Endothelial cell of umbilical vein (primary cell): ENCODE measurements around the gene JUND. TPM values are rescaled to one million over a fixed set of nuclear protein-coding genes. Genes with fewer than 3 reads are reported as not detected.

ENCODE experiments used
- BruUV-seq: library from RNA; stranded (reverse); fragments of 400-500 nt; replicated peaks from 2 replicates; lab custom pipeline; 2021; lab: Mats Ljungman, UMichigan
- CTCF ChIA-PET: fragments of 300-600, 350-600 bp; sonication (Branson Sonifier 250); formaldehyde crosslinking; loops from one replicate; lab custom pipeline; 2021; ENCODE audit warnings: antibody characterized with exemption, inconsistent platforms; lab: Charles Lee
- POLR2A ChIA-PET: fragments of 300-600, 350-600 bp; sonication (Branson Sonifier 250); formaldehyde crosslinking; loops from one replicate; lab custom pipeline; 2021; ENCODE audit warnings: antibody characterized with exemption, inconsistent platforms; lab: Charles Lee
- DNase-seq: peaks from one replicate; pipeline ENCODE4 v3.0.0-alpha.2; 2011; ENCODE audit warnings: low read depth, low spot score
- FAIRE-seq: peaks from 2 replicates; lab custom pipeline; 2011; peaks lifted over from hg19 to GRCh38; lab: Jason Lieb, UNC
- H2AFZ ChIP-seq: 2 replicates; pipeline ENCODE4 v1.6.0; 2012; ENCODE audit warnings: low read depth, low read length, control low read depth, inconsistent platforms
- H3K27ac ChIP-seq: 2 replicates; pipeline ENCODE4 v1.5.1; 2011; ENCODE audit warnings: low read depth, mild to moderate bottlenecking, control low read depth, low read length, moderate library complexity; ENCODE audit not compliant: insufficient read depth
- H3K27me3 ChIP-seq, 2 experiments: 2 replicates each; pipeline versions ENCODE4 v1.6.0 to v1.6.1; 2011; ENCODE audit warnings: low read length in 2 of 2, mixed read lengths in 1 of 2; ENCODE audit not compliant: control insufficient read depth in 2 of 2, insufficient read depth in 2 of 2
- H3K36me3 ChIP-seq, 2 experiments: 2 replicates in 1 of 2; 3 replicates in 1 of 2; pipeline ENCODE4 v1.5.1; 2011; ENCODE audit warnings: low read length in 2 of 2, mild to moderate bottlenecking in 1 of 2, moderate library complexity in 1 of 2; ENCODE audit not compliant: control insufficient read depth in 2 of 2, insufficient read depth in 2 of 2; ENCODE audit errors: extremely low read depth in 1 of 2
- H3K4me1 ChIP-seq: 3 replicates; pipeline ENCODE4 v1.5.1; 2011; ENCODE audit warnings: mild to moderate bottlenecking, low read length; ENCODE audit not compliant: control insufficient read depth, insufficient read depth; ENCODE audit errors: extremely low read depth
- H3K4me2 ChIP-seq: 2 replicates; pipeline ENCODE4 v1.6.1; 2011; ENCODE audit warnings: low read length, control low read depth, mixed read lengths; ENCODE audit not compliant: insufficient read depth
- H3K4me3 ChIP-seq, 3 experiments: fragments of 200-600 bp in 1 of 3; sonication (generic), shearing (Covaris generic) in 1 of 3; replicated peaks in 1 of 3; 2 replicates each; pipeline ENCODE4 v1.5.1; 2011 to 2016; ENCODE audit warnings: control low read depth in 3 of 3, low read length in 3 of 3, mild to moderate bottlenecking in 2 of 3, inconsistent platforms in 1 of 3, low read depth in 1 of 3, moderate library complexity in 1 of 3; ENCODE audit not compliant: insufficient read depth in 1 of 3
- H3K79me2 ChIP-seq: 2 replicates; pipeline ENCODE4 v1.6.0; 2012; ENCODE audit warnings: low read length, inconsistent platforms; ENCODE audit not compliant: control insufficient read depth, insufficient read depth
- H3K9ac ChIP-seq: replicated peaks from 2 replicates; pipeline ENCODE3; 2011; ENCODE audit warnings: low read length, control low read depth; ENCODE audit not compliant: insufficient read depth; ENCODE audit errors: extremely low read depth
- H3K9me1 ChIP-seq: replicated peaks from 3 replicates; pipeline ENCODE4 v1.6.0; 2011; ENCODE audit warnings: mild to moderate bottlenecking, low read length; ENCODE audit not compliant: control insufficient read depth, insufficient read depth; ENCODE audit errors: extremely low read depth
- H3K9me3 ChIP-seq: replicated peaks from 2 replicates; pipeline ENCODE4 v1.5.1; 2012; ENCODE audit warnings: low read length, inconsistent platforms; ENCODE audit not compliant: control insufficient read depth, insufficient read depth
- H4K20me1 ChIP-seq: replicated peaks from 2 replicates; pipeline ENCODE3; 2011; ENCODE audit warnings: mild to moderate bottlenecking, low read length; ENCODE audit not compliant: control insufficient read depth, insufficient read depth; ENCODE audit errors: extremely low read depth
- EZH2 ChIP-seq: IDR thresholded peaks from 2 replicates; pipeline ENCODE4 v1.6.1; 2012; ENCODE audit warnings: borderline replicate concordance, low read depth, mild to moderate bottlenecking, moderate library complexity, low read length, inconsistent platforms; ENCODE audit not compliant: severe bottlenecking
- FOS ChIP-seq: IDR thresholded peaks from 2 replicates; pipeline ENCODE4 v1.6.1; 2011; ENCODE audit warnings: mild to moderate bottlenecking, low read length, moderate library complexity, borderline replicate concordance; ENCODE audit not compliant: insufficient read depth
- GATA2 ChIP-seq: IDR thresholded peaks from 2 replicates; pipeline ENCODE4 v1.7.0; 2011; ENCODE audit warnings: low read depth, mild to moderate bottlenecking, moderate library complexity, mixed read lengths, low read length; ENCODE audit not compliant: insufficient read length, insufficient read depth
- JUN ChIP-seq: IDR thresholded peaks from 2 replicates; pipeline ENCODE4 v1.6.1; 2011; ENCODE audit warnings: borderline replicate concordance, low read depth; ENCODE audit not compliant: insufficient read length, insufficient read depth
- MYC ChIP-seq: IDR thresholded peaks from one replicate; pipeline ENCODE4 v1.6.1; 2011; ENCODE audit warnings: mild to moderate bottlenecking, low read depth, low read length
- POLR2A ChIP-seq: IDR thresholded peaks from 2 replicates; pipeline ENCODE4 v1.6.1; 2012; ENCODE audit warnings: low read depth, mild to moderate bottlenecking, control low read depth, low read length
- POLR2AphosphoS5 ChIP-seq: IDR thresholded peaks from 2 replicates; pipeline ENCODE4 v1.6.1; 2012; ENCODE audit warnings: low read depth, mild to moderate bottlenecking, control low read depth, low read length, moderate library complexity; ENCODE audit not compliant: insufficient read depth
- dilution Hi-C: fragments of 300-500 bp; cut with MboI; formaldehyde crosslinking; loops from one replicate; pipeline ENCODE4 v1.15.0; 2019; ENCODE audit warnings: low sequenced_read_pairs; ENCODE audit not compliant: extremely low pct_ligation_motif_present
- intact Hi-C: fragments of 100-400 bp; cut with micrococcal nuclease; formaldehyde crosslinking; loops from one replicate; pipeline ENCODE4 v1.10.0; 2022
- polyA plus RNA-seq, 4 experiments: library from polyadenylated mRNA; depleted of rRNA in 3 of 4; stranded (reverse) in 3 of 4; unstranded in 1 of 4; fragments of >200 nt; gene quantifications; 2 replicates each; pipeline versions ENCODE4 v1.2.1 to v1.2.3, GENCODE V29; 2011 to 2012; ENCODE audit warnings: missing spikeins in 1 of 4
- total RNA-seq: library from RNA; stranded (reverse); gene quantifications from 2 replicates; pipeline ENCODE4 v1.2.3, GENCODE V29; 2021
- TF ChIP-seq, protein P1 (sequence below): IDR thresholded peaks from 2 replicates; pipeline ENCODE4 v1.6.1; 2011; ENCODE audit not compliant: insufficient read depth, insufficient read length
- TF ChIP-seq, protein P2 (sequence below), 2 donors: IDR thresholded peaks; 1 replicate in 1 of 2; 2 replicates in 1 of 2; pipeline ENCODE4 v1.5.1; 2011; ENCODE audit warnings: low read length in 2 of 2, mild to moderate bottlenecking in 2 of 2, moderate library complexity in 2 of 2, control low read depth in 1 of 2, inconsistent platforms in 1 of 2, low read depth in 1 of 2; ENCODE audit not compliant: insufficient read depth in 1 of 2; ENCODE audit errors: extremely low read depth in 1 of 2

JUND gene
- total and polyA plus RNA-seq, 2 donors (not counting 3 experiments of a cell fraction or from before 2014, with no cell fraction given) = 91.4 to 130 TPM

DNA sequence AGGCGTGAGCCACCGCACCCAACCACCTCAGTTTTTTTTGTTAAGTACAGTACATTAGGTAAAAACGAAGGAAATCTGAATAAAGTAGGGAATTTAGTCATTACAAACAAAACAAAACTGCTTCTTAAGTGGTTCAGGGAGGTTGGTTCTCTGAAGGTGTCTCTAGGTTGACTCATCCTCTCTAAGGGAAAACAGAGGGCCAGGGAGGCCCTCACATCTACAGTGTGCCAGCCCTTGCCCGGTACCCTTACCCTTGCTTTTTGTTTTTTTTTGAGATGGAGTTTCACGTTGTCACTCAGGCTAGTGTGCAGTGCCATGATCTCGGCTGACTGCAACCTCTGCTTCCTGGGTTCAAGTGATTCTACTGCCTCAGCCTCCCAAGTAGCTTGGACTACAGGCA is 17.2 kb upstream of the JUND start:
- H3K27ac ChIP-seq = no peak overlapping the region
- peaks cover 6% of the 10 kb centered on the region for H3K4me1 ChIP-seq
- H4K20me1 ChIP-seq = no peaks in the 10 kb centered on the region
- dilution Hi-C loops (no loop called here), intact Hi-C loops (no loop called here)
- ChIA-PET POLR2A (no interaction called here), CTCF (interaction anchor here (1.7 kb wide), 1 partner anchor 19 kb away, joined by 8 read pairs; no protein-coding TSS in a partner anchor)
- H3K4me3 ChIP-seq = no peak overlapping the region
- no peaks in the 10 kb centered on the region for H3K79me2 ChIP-seq
- TF ChIP-seq MYC (no peak), POLR2A (no peak), FOS (no peak)
- TF ChIP-seq, protein P1, sequence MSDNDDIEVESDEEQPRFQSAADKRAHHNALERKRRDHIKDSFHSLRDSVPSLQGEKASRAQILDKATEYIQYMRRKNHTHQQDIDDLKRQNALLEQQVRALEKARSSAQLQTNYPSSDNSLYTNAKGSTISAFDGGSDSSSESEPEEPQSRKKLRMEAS = no peak
- TF ChIP-seq, protein P2, sequence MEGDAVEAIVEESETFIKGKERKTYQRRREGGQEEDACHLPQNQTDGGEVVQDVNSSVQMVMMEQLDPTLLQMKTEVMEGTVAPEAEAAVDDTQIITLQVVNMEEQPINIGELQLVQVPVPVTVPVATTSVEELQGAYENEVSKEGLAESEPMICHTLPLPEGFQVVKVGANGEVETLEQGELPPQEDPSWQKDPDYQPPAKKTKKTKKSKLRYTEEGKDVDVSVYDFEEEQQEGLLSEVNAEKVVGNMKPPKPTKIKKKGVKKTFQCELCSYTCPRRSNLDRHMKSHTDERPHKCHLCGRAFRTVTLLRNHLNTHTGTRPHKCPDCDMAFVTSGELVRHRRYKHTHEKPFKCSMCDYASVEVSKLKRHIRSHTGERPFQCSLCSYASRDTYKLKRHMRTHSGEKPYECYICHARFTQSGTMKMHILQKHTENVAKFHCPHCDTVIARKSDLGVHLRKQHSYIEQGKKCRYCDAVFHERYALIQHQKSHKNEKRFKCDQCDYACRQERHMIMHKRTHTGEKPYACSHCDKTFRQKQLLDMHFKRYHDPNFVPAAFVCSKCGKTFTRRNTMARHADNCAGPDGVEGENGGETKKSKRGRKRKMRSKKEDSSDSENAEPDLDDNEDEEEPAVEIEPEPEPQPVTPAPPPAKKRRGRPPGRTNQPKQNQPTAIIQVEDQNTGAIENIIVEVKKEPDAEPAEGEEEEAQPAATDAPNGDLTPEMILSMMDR (IDR thresholded peaks at IDR 0.05; ENCODE audit: extremely low read depth in 1 of 2, insufficient read depth in 1 of 2, low read depth in 1 of 2, low read length in 2 of 2) = no peak
- no peak for DNase-seq
- no peak overlapping the region for H3K4me2 ChIP-seq
- no peaks in the 10 kb centered on the region for H3K9me3 ChIP-seq
- no peak overlapping the region for H2AFZ ChIP-seq
- BruUV-seq = no TSS peak
- no peaks in the 10 kb centered on the region for H3K27me3 ChIP-seq
- no peak for FAIRE-seq
- H3K9me1 ChIP-seq = no peaks in the 10 kb centered on the region
- H3K9ac ChIP-seq = no peak overlapping the region
- no peaks in the 10 kb centered on the region for H3K36me3 ChIP-seq

GRCh38 chr19:18297308-18297707 is 15.9 kb upstream of the JUND start:
- H3K9ac ChIP-seq = no peak overlapping the region
- no peaks in the 10 kb centered on the region for H4K20me1 ChIP-seq
- H3K27ac ChIP-seq = no peak overlapping the region
- H2AFZ ChIP-seq = no peak overlapping the region
- H3K4me1 ChIP-seq = peaks cover 8% of the 10 kb centered on the region
- no peaks in the 10 kb centered on the region for H3K9me1 ChIP-seq
- BruUV-seq = no TSS peak
- H3K27me3 ChIP-seq = no peaks in the 10 kb centered on the region
- CTCF ChIA-PET = no interaction called here
- H3K36me3 ChIP-seq = no peaks in the 10 kb centered on the region
- H3K9me3 ChIP-seq = no peaks in the 10 kb centered on the region
- POLR2A ChIA-PET = no interaction called here
- intact Hi-C loops = no loop called here
- DNase-seq (no peak), FAIRE-seq (no peak)
- TF ChIP-seq JUN = no peak
- TF ChIP-seq, protein P2 (IDR thresholded peaks at IDR 0.05; ENCODE audit: extremely low read depth in 1 of 2, insufficient read depth in 1 of 2, low read depth in 1 of 2, low read length in 2 of 2) = no peak
- TF ChIP-seq, protein P1 = no peak
- TF ChIP-seq FOS = no peak
- no peak for TF ChIP-seq POLR2A
- TF ChIP-seq POLR2AphosphoS5 = no peak
- no peak for TF ChIP-seq EZH2
- no peak for TF ChIP-seq MYC
- TF ChIP-seq GATA2 = no peak
- H3K4me2 ChIP-seq = no peak overlapping the region
- H3K4me3 ChIP-seq = no peak overlapping the region
- dilution Hi-C loops = no loop called here
- H3K79me2 ChIP-seq = no peaks in the 10 kb centered on the region
